Measurements from ENCODE around the gene DIO3. TPM values are rescaled to one million over a fixed set of nuclear protein-coding genes. Genes with fewer than 3 reads are reported as not detected.

DIO3 gene
- total RNA-seq, 1 donor from 2014 or later: 0.13 TPM

- DNase-seq (ENCODE audit: low read depth): no peak
- no peak for TF ChIP-seq CTCF (IDR thresholded peaks at IDR 0.05; ENCODE audit: insufficient read depth, low read length, poor library complexity, severe bottlenecking)
- H3K36me3 ChIP-seq (ENCODE audit: control insufficient read depth, insufficient read depth, low read length): no peaks in the 10 kb centered on the region
- no peak overlapping the region for H3K4me3 ChIP-seq (ENCODE audit: low read depth, low read length)
- H3K27me3 ChIP-seq (ENCODE audit: control insufficient read depth, insufficient read depth, low read length): peaks cover 7% of the 10 kb centered on the region
Observed at GRCh38 chr14:101575581-101575980, 14.3 kb downstream of the DIO3 start.

GRCh38 chr14:101577221-101577909 is 16.1 kb downstream of the DIO3 start:
- Histone ChIP-seq H3K4me3 (ENCODE audit: low read depth, low read length) (no peak overlapping the region), H3K36me3 (ENCODE audit: control insufficient read depth, insufficient read depth, low read length) (no peaks in the 10 kb centered on the region), H3K27me3 (ENCODE audit: control insufficient read depth, insufficient read depth, low read length) (peaks cover 7% of the 10 kb centered on the region)
- TF ChIP-seq CTCF (IDR thresholded peaks at IDR 0.05; ENCODE audit: insufficient read depth, low read length, poor library complexity, severe bottlenecking): no peak
- no peak for DNase-seq (ENCODE audit: low read depth)

- Histone ChIP-seq H3K4me3 (ENCODE audit: low read depth, low read length) (no peak overlapping the region), H3K27me3 (ENCODE audit: control insufficient read depth, insufficient read depth, low read length) (peaks cover 7% of the 10 kb centered on the region), H3K36me3 (ENCODE audit: control insufficient read depth, insufficient read depth, low read length) (no peaks in the 10 kb centered on the region)
- DNase-seq (ENCODE audit: low read depth): no peak
- no peak for TF ChIP-seq CTCF (IDR thresholded peaks at IDR 0.05; ENCODE audit: insufficient read depth, low read length, poor library complexity, severe bottlenecking)
Observed at GRCh38 chr14:101578489-101578888, 17.2 kb downstream of the DIO3 start.

GRCh38 chr14:101579372-101580080 is 18.2 kb downstream of the DIO3 start:
- no peak for TF ChIP-seq CTCF (IDR thresholded peaks at IDR 0.05; ENCODE audit: insufficient read depth, low read length, poor library complexity, severe bottlenecking)
- Histone ChIP-seq H3K4me3 (ENCODE audit: low read depth, low read length) (no peak overlapping the region), H3K36me3 (ENCODE audit: control insufficient read depth, insufficient read depth, low read length) (no peaks in the 10 kb centered on the region), H3K27me3 (ENCODE audit: control insufficient read depth, insufficient read depth, low read length) (peaks cover 7% of the 10 kb centered on the region)
- no peak for DNase-seq (ENCODE audit: low read depth)

GRCh38 chr14:101581806-101582205 is 20.5 kb downstream of the DIO3 start:
- no peak overlapping the region for H3K4me3 ChIP-seq (ENCODE audit: low read depth, low read length)
- no peak for TF ChIP-seq CTCF (IDR thresholded peaks at IDR 0.05; ENCODE audit: insufficient read depth, low read length, poor library complexity, severe bottlenecking)
- no peak for DNase-seq (ENCODE audit: low read depth)
- H3K27me3 ChIP-seq (ENCODE audit: control insufficient read depth, insufficient read depth, low read length): peaks cover 5% of the 10 kb centered on the region
- H3K36me3 ChIP-seq (ENCODE audit: control insufficient read depth, insufficient read depth, low read length): no peaks in the 10 kb centered on the region
